Measurements from ENCODE around the gene RYR1. TPM values are rescaled to one million over a fixed set of nuclear protein-coding genes. Genes with fewer than 3 reads are reported as not detected.
A peak's percentile ranks its signal among the peaks of the same experiment; 100 is the strongest.

The RYR1 gene
- total and polyA plus RNA-seq, 2 of the 8 experiments (the other 6 are each of a cell fraction or from before 2014, with no cell fraction given), result 5.8 to 11.8 TPM

- TF ChIP-seq SAP30 (IDR thresholded peaks at IDR 0.05; ENCODE audit: insufficient read depth, insufficient replicate concordance, low read length), result peak; percentile 96
- no peak for TF ChIP-seq SUZ12 (IDR thresholded peaks at IDR 0.05; ENCODE audit: low read length)
- TF ChIP-seq TAF1 (IDR thresholded peaks at IDR 0.05; ENCODE audit: low read depth, low read length), result peak; percentile 75
- TF ChIP-seq SP4 (IDR thresholded peaks at IDR 0.05; ENCODE audit: low read length), result peak; percentile 23; the same call in 1 of the 2 replicates
- peak; percentile 82 for TF ChIP-seq PHF8 (conservative IDR thresholded peaks at IDR 0.05; ENCODE audit: low read depth, low read length)
- TF ChIP-seq KDM1A (IDR thresholded peaks at IDR 0.05; ENCODE audit: borderline replicate concordance, low read length), result no peak
- no peak for TF ChIP-seq SRF (IDR thresholded peaks at IDR 0.05; ENCODE audit: low read depth, low read length)
- peak; percentile 73 for TF ChIP-seq POLR2AphosphoS5 (IDR thresholded peaks at IDR 0.05; ENCODE audit: low read depth, low read length)
- peak; percentile 47; the same call in 1 of the 2 replicates for TF ChIP-seq GABPA (IDR thresholded peaks at IDR 0.05; ENCODE audit: borderline replicate concordance, insufficient read depth, low read length)
- TF ChIP-seq HDAC2 (IDR thresholded peaks at IDR 0.05; ENCODE audit: borderline replicate concordance in 1 of 2, low read depth in 2 of 2, low read length in 2 of 2), result peak in 1 of 2 experiments; percentile 70; a peak in 1 of 4 replicates
These were observed 185.3 kb downstream of the RYR1 start, which contains the start of gene EIF3K (continued) for GRCh38 chr19:38618590-38619360.
